OCI-LY1 (cell line): ENCODE data around the gene NDUFAF2.

Experiments
- EZH2 ChIP-seq: fragments of 200-600 bp; sonication (generic), shearing (Covaris generic); IDR thresholded peaks from 2 replicates; pipeline ENCODE4 v1.8.0; 2017; ENCODE audit warnings: borderline replicate concordance, mixed run types, mild to moderate bottlenecking, antibody characterized with exemption, low read length, moderate library complexity, mixed read lengths
- TF ChIP-seq, protein P1 (sequence below): fragments of 200-600 bp; sonication (generic), shearing (Covaris generic); IDR thresholded peaks from 2 replicates; pipeline ENCODE4 v1.5.1; 2017; ENCODE audit warnings: mild to moderate bottlenecking, antibody characterized with exemption, low read length, moderate library complexity, mixed read lengths

DNA sequence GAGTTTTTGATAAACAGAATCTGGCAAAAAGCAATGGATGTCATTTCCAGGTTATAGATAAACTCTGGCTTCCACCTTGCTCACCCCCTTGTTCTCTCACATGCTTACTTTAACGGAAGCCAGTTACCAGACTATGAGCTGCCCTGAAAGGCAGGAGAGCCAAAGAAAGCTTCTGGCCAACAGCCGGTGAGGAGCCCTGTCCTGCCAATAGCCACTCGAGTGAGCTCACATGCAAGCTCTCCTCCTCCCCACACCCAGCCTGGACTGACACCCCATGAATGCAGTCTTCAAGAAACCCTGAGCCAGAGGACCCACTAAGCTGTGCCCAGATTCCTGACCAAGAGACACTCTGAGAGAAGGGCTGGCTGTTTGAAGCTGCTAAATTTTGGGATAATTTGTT, 231.6 kb downstream of the NDUFAF2 start:
- TF ChIP-seq EZH2, result no peak
- TF ChIP-seq, protein P1, sequence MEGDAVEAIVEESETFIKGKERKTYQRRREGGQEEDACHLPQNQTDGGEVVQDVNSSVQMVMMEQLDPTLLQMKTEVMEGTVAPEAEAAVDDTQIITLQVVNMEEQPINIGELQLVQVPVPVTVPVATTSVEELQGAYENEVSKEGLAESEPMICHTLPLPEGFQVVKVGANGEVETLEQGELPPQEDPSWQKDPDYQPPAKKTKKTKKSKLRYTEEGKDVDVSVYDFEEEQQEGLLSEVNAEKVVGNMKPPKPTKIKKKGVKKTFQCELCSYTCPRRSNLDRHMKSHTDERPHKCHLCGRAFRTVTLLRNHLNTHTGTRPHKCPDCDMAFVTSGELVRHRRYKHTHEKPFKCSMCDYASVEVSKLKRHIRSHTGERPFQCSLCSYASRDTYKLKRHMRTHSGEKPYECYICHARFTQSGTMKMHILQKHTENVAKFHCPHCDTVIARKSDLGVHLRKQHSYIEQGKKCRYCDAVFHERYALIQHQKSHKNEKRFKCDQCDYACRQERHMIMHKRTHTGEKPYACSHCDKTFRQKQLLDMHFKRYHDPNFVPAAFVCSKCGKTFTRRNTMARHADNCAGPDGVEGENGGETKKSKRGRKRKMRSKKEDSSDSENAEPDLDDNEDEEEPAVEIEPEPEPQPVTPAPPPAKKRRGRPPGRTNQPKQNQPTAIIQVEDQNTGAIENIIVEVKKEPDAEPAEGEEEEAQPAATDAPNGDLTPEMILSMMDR, result no peak
